Mucosa of descending colon (tissue), 3 donors: Measurements from ENCODE around the gene TESPA1. TPM values are rescaled to one million over a fixed set of nuclear protein-coding genes. Genes with fewer than 3 reads are reported as not detected.
A peak's percentile ranks its signal among the peaks of the same experiment; 100 is the strongest.

Experiments used
- ATAC-seq: fragments of 200-7000 bp; cut with Tn5 transposase; one replicate; pipeline ENCODE4 v1.9.1; 2020; ENCODE audit warnings: mild to moderate bottlenecking, moderate library complexity
- DNase-seq, 3 donors: peaks; one replicate each; pipeline ENCODE4 v3.0.0-alpha.2; 2020
- H3K36me3 ChIP-seq: fragments of 200-600 bp; one replicate; pipeline ENCODE4 v1.8.0; 2021; ENCODE audit warnings: low read depth, mild to moderate bottlenecking
- H3K4me1 ChIP-seq: fragments of 200-600 bp; one replicate; pipeline ENCODE4 v1.8.0; 2021; ENCODE audit warnings: low read depth, mild to moderate bottlenecking
- H3K4me3 ChIP-seq: fragments of 200-600 bp; one replicate; pipeline ENCODE4 v1.8.0; 2021; ENCODE audit warnings: mild to moderate bottlenecking
- H3K9me3 ChIP-seq: fragments of 200-600 bp; one replicate; pipeline ENCODE4 v1.8.0; 2021; ENCODE audit warnings: mild to moderate bottlenecking
- CTCF ChIP-seq: fragments of 200-600 bp; IDR thresholded peaks from one replicate; pipeline ENCODE4 v1.8.0; 2022; ENCODE audit warnings: antibody characterized with exemption, mild to moderate bottlenecking
- intact Hi-C, 2 donors: fragments of 100-400 bp; cut with DNase I in 1 of 2; cut with micrococcal nuclease in 1 of 2; formaldehyde crosslinking; loops; one replicate each; pipeline versions ENCODE4 v1.11.0 to v1.11.1; 2022; cut with DNase I, micrococcal nuclease
- total RNA-seq, 3 donors: library from RNA; stranded (reverse); fragmentation: NEBNext Ultra II Directional in 2 of 3; extraction: Animal tissue kit (Norgen Biotek cat#: 25700) in 2 of 3; gene quantifications; one replicate each; pipeline versions ENCODE4 v1.2.1 to v1.2.4, GENCODE V29; 2021 to 2023
- donor health status: DM: no; HTN: no; CAD: no; lungs with moderate emphysema.
- donor health status: DM: no; HTN: no; CAD: no.
- donor health status: DM: no; HTN: yes; CAD: no.

TESPA1 gene
- total RNA-seq, 3 donors from 2014 or later, result 0.75 to 2.7 (median 1.7) TPM

DNA sequence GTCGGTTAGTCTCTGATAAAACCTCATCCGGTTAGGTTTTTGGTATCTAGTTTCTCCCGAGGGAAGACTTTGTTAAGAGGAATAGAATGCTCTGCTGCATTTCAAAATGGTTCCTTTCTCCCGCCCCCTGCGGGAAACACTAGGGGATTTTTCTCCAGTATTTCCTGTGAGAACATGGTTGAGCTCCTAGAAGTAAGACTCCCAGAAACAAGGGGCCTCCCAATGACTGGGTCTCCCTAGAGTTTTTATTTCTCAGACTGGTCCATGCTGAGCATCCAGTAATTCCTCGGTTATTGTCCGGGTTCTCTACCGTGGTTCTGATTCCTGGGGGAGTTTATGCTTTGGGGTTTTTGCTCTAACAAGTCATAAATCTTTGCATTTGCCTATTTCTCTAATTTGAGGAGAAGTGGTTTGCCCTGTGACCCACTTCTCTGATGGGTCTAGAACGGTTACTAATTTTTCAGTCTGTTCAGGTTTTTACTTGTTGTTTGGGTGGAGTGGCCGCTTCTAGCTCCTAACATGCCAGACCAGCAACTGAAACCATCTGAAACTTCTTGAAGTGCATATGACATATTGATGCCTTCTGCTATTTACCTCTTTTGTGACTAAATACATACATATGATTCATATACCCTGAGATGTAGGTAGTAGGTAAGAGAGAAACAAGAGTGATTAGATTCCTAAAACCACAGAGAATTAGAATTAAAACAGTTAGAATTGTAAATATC is 25.1 kb downstream of the TESPA1 start:
- Histone ChIP-seq H3K4me1 (no peaks in the 10 kb centered on the region), H3K4me3 (no peak overlapping the region), H3K9me3 (no peaks in the 10 kb centered on the region), H3K36me3 (no peaks in the 10 kb centered on the region)
- ATAC-seq (no peak), DNase-seq (no peak)
- TF ChIP-seq CTCF, result no peak
- intact Hi-C loops, result loop anchor here in 1 of 2 donors (5.0 kb wide), 1 partner anchor 212 kb away; no protein-coding TSS in a partner anchor

- ATAC-seq (peak; percentile 51), DNase-seq (peak in 1 of 3 donors; percentile 70)
- H3K9me3 ChIP-seq, result no peaks in the 10 kb centered on the region
- no peaks in the 10 kb centered on the region for H3K4me1 ChIP-seq
- no peak overlapping the region for H3K4me3 ChIP-seq
- TF ChIP-seq CTCF, result no peak
- H3K36me3 ChIP-seq, result no peaks in the 10 kb centered on the region
- intact Hi-C loops, result loop anchor here in 1 of 2 donors (5.0 kb wide), 1 partner anchor 211 kb away; no protein-coding TSS in a partner anchor
Observed at GRCh38 chr12:54958048-54958658, 26.4 kb downstream of the TESPA1 start.

DNA sequence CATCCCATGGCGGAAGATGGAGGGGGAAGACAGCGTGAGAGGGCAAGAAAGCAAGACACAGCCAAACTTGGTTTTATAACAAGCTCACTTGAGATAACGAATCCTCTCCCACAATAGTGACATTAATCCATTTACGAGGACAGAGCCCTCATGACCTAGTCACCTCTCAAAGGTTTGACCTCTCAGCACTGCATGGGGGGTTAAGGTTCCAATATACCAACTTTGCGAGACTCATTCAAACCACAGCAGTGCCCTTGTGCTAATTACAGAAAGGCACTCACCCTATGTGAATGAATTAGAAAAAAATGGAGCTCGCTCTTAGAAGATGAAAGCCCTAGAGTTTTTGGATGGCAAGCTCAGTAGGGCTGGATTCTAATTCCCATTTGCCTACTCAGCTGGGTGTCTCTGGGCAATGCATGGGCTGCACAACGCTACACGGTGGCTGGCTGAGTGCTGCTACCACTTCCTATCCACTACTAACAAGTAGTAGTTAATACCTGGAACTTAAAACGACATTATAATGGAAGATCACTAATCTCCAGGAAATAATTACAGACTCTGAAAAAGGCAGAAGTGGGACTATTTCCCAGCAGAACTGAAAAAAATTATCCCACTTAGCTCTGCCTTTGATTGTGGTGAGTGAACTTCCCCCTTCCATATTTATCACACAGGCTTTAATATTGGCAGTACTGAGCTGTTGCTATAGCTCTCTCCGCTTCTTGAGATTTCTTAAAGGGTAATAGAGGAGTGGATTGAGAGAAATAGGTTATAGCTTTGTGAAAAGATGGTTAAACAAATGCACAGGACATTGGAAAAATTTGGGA is 27.5 kb downstream of the TESPA1 start:
- intact Hi-C loops, result loop anchor here in 1 of 2 donors (5.0 kb wide), 1 partner anchor 210 kb away; no protein-coding TSS in a partner anchor
- H3K4me1 ChIP-seq, result no peaks in the 10 kb centered on the region
- H3K4me3 ChIP-seq, result no peak overlapping the region
- DNase-seq (no peak), ATAC-seq (no peak)
- no peaks in the 10 kb centered on the region for H3K9me3 ChIP-seq
- H3K36me3 ChIP-seq, result no peaks in the 10 kb centered on the region
- TF ChIP-seq CTCF, result no peak

GRCh38 chr12:54956322-54956721 is 28.2 kb downstream of the TESPA1 start:
- Histone ChIP-seq H3K36me3 (no peaks in the 10 kb centered on the region), H3K4me3 (no peak overlapping the region), H3K9me3 (no peaks in the 10 kb centered on the region), H3K4me1 (no peaks in the 10 kb centered on the region)
- TF ChIP-seq CTCF, result no peak
- intact Hi-C loops, result loop anchor here in 1 of 2 donors (5.0 kb wide), 1 partner anchor 209 kb away; no protein-coding TSS in a partner anchor
- DNase-seq, result no peak
- ATAC-seq, result no peak

DNA sequence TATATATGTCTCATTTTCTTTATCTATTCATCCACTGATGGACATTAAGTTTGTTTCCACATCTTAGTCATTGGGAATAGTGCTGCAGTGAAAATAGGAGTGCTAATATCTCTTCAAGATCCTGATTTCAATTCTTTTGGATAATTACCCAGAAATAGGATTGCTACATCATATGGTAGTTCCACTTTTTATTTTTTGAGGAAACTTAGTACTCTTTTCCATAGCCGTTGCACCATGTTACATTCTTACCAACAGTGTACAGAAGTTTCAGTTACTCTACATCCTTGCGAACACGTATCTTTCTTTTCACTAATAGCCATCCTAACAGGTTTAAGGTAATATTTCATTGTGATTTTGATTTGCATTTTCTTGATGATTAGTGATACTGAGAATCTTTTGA is 29.8 kb downstream of the TESPA1 start:
- DNase-seq (no peak), ATAC-seq (no peak)
- H3K9me3 ChIP-seq, result no peaks in the 10 kb centered on the region
- no peaks in the 10 kb centered on the region for H3K4me1 ChIP-seq
- H3K36me3 ChIP-seq, result no peaks in the 10 kb centered on the region
- no peak overlapping the region for H3K4me3 ChIP-seq
- intact Hi-C loops, result loop anchor here in 1 of 2 donors (5.0 kb wide), 1 partner anchor 208 kb away; no protein-coding TSS in a partner anchor
- no peak for TF ChIP-seq CTCF
